Skeletal muscle tissue (tissue), 4 donors: ENCODE results near the gene OR2AG1. TPM values are rescaled to one million over a fixed set of nuclear protein-coding genes. Genes with fewer than 3 reads are reported as not detected.

Experiments used
- H3K27ac ChIP-seq: one replicate; pipeline ENCODE4 v1.7.0; 2013; ENCODE audit warnings: mild to moderate bottlenecking, low read depth, low read length, inconsistent platforms
- H3K27me3 ChIP-seq, 3 donors: one replicate each; pipeline ENCODE4 v1.7.0; 2013; ENCODE audit warnings: low read length in 3 of 3; ENCODE audit not compliant: control insufficient read depth in 3 of 3, insufficient read depth in 3 of 3
- H3K36me3 ChIP-seq, 3 donors: one replicate each; pipeline ENCODE4 v1.7.0; 2013; ENCODE audit warnings: low read length in 3 of 3; ENCODE audit not compliant: control insufficient read depth in 3 of 3, insufficient read depth in 3 of 3
- H3K4me1 ChIP-seq, 3 donors: one replicate each; pipeline ENCODE4 v1.7.0; 2013; ENCODE audit warnings: low read length in 3 of 3, mild to moderate bottlenecking in 3 of 3; ENCODE audit not compliant: control insufficient read depth in 3 of 3, insufficient read depth in 3 of 3
- H3K4me3 ChIP-seq, 3 donors: one replicate each; pipeline ENCODE4 v1.7.0; 2013; ENCODE audit warnings: low read length in 3 of 3
- H3K9ac ChIP-seq, 3 donors: one replicate each; pipeline ENCODE4 v1.7.0; 2013; ENCODE audit warnings: low read length in 3 of 3, mild to moderate bottlenecking in 3 of 3, moderate library complexity in 2 of 3, low read depth in 1 of 3
- H3K9me3 ChIP-seq, 3 donors: one replicate each; pipeline ENCODE4 v1.7.0; 2013; ENCODE audit warnings: low read length in 3 of 3; ENCODE audit not compliant: control insufficient read depth in 3 of 3
- total RNA-seq: library from RNA; depleted of rRNA; stranded (reverse); fragments of >200 nt; gene quantifications from one replicate; pipeline ENCODE4 v1.2.3, GENCODE V29; 2014
- donor health status: Osteomylitis.

Gene OR2AG1
- total RNA-seq: not detected

GRCh38 chr11:6782720-6783119 lies at the start of gene OR2AG1:
Gene OR2AG1, plus strand, starts transcription at chr11:6783020. Its CDS starts 2,018 bp downstream, at chr11:6785038.
- no peak within 1 kb of the TSS for H3K27ac ChIP-seq
- H3K4me3 ChIP-seq: no peak within 1 kb of the TSS
- no peaks in the 10 kb centered on the region for H3K4me1 ChIP-seq
- no peaks in the 10 kb centered on the region for H3K36me3 ChIP-seq
- no peak within 1 kb of the TSS for H3K9ac ChIP-seq
- no peaks in the 10 kb centered on the region for H3K27me3 ChIP-seq
- no peaks in the 10 kb centered on the region for H3K9me3 ChIP-seq

GRCh38 chr11:6733326-6734275 lies 49.2 kb upstream of the OR2AG1 start:
- no peaks in the 10 kb centered on the region for H3K9me3 ChIP-seq
- no peaks in the 10 kb centered on the region for H3K27me3 ChIP-seq
- H3K27ac ChIP-seq: no peak overlapping the region
- no peak overlapping the region for H3K9ac ChIP-seq
- no peaks in the 10 kb centered on the region for H3K36me3 ChIP-seq
- H3K4me1 ChIP-seq: no peaks in the 10 kb centered on the region
- no peak overlapping the region for H3K4me3 ChIP-seq

GRCh38 chr11:6734616-6735015 lies 48.2 kb upstream of the OR2AG1 start:
- Histone ChIP-seq H3K36me3 (no peaks in the 10 kb centered on the region), H3K27ac (no peak overlapping the region), H3K4me3 (no peak overlapping the region), H3K9ac (no peak overlapping the region), H3K4me1 (no peaks in the 10 kb centered on the region), H3K9me3 (no peaks in the 10 kb centered on the region), H3K27me3 (no peaks in the 10 kb centered on the region)

GRCh38 chr11:6735306-6735705 lies 47.5 kb upstream of the OR2AG1 start:
- Histone ChIP-seq H3K27me3 (no peaks in the 10 kb centered on the region), H3K9me3 (no peaks in the 10 kb centered on the region), H3K4me1 (no peaks in the 10 kb centered on the region), H3K9ac (no peak overlapping the region), H3K4me3 (no peak overlapping the region), H3K36me3 (no peaks in the 10 kb centered on the region), H3K27ac (no peak overlapping the region)

GRCh38 chr11:6736495-6737121 lies 46.2 kb upstream of the OR2AG1 start:
- Histone ChIP-seq H3K27me3 (no peaks in the 10 kb centered on the region), H3K9me3 (no peaks in the 10 kb centered on the region), H3K4me1 (no peaks in the 10 kb centered on the region), H3K27ac (no peak overlapping the region), H3K4me3 (no peak overlapping the region), H3K36me3 (no peaks in the 10 kb centered on the region), H3K9ac (no peak overlapping the region)

GRCh38 chr11:6737872-6738466 lies 44.9 kb upstream of the OR2AG1 start:
- no peaks in the 10 kb centered on the region for H3K4me1 ChIP-seq
- no peaks in the 10 kb centered on the region for H3K36me3 ChIP-seq
- no peaks in the 10 kb centered on the region for H3K27me3 ChIP-seq
- H3K9me3 ChIP-seq: no peaks in the 10 kb centered on the region
- no peak overlapping the region for H3K4me3 ChIP-seq
- H3K9ac ChIP-seq: no peak overlapping the region
- H3K27ac ChIP-seq: no peak overlapping the region

- Histone ChIP-seq H3K4me3 (no peak overlapping the region), H3K36me3 (no peaks in the 10 kb centered on the region), H3K9ac (no peak overlapping the region), H3K9me3 (no peaks in the 10 kb centered on the region), H3K4me1 (no peaks in the 10 kb centered on the region), H3K27me3 (no peaks in the 10 kb centered on the region), H3K27ac (no peak overlapping the region)
These were observed 44.2 kb upstream of the OR2AG1 start for GRCh38 chr11:6738590-6738989.

GRCh38 chr11:6742260-6742659 lies 40.6 kb upstream of the OR2AG1 start:
- Histone ChIP-seq H3K9me3 (no peaks in the 10 kb centered on the region), H3K27ac (no peak overlapping the region), H3K9ac (no peak overlapping the region), H3K4me3 (no peak overlapping the region), H3K36me3 (no peaks in the 10 kb centered on the region), H3K4me1 (no peaks in the 10 kb centered on the region), H3K27me3 (no peaks in the 10 kb centered on the region)

GRCh38 chr11:6745018-6745417 lies 37.8 kb upstream of the OR2AG1 start:
- H3K4me3 ChIP-seq: no peak overlapping the region
- no peak overlapping the region for H3K27ac ChIP-seq
- H3K9ac ChIP-seq: no peak overlapping the region
- no peaks in the 10 kb centered on the region for H3K27me3 ChIP-seq
- no peaks in the 10 kb centered on the region for H3K36me3 ChIP-seq
- no peaks in the 10 kb centered on the region for H3K9me3 ChIP-seq
- H3K4me1 ChIP-seq: no peaks in the 10 kb centered on the region

GRCh38 chr11:6745465-6746015 lies 37.3 kb upstream of the OR2AG1 start:
- no peaks in the 10 kb centered on the region for H3K27me3 ChIP-seq
- H3K4me1 ChIP-seq: no peaks in the 10 kb centered on the region
- H3K4me3 ChIP-seq: peak overlapping the region in 1 of 3 donors; percentile 54
- H3K9ac ChIP-seq: no peak overlapping the region
- H3K36me3 ChIP-seq: no peaks in the 10 kb centered on the region
- no peaks in the 10 kb centered on the region for H3K9me3 ChIP-seq
- peak overlapping the region; percentile 56 for H3K27ac ChIP-seq
